Measurements from ENCODE around the gene ASF1A.

DNA sequence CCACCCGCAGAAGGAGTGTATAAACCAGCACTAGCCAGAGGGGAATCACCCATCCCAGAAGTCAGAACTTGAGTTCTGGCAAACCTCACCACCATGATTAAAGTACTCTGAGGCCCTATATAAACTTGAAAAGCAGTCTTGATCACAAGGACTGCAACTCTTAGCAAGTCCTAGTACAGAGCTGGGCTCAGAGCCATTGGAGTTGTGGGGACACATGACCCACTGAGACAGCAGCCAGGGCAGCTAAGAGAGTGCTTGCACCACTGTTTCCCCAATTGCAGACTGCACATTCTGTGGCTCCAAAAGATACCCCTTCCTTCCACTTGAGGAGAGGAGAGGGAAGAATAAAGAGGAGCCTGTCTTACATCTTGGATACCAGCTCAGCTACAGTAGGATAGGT, 45.7 kb downstream of the ASF1A start:
- TF ChIP-seq, protein P1, sequence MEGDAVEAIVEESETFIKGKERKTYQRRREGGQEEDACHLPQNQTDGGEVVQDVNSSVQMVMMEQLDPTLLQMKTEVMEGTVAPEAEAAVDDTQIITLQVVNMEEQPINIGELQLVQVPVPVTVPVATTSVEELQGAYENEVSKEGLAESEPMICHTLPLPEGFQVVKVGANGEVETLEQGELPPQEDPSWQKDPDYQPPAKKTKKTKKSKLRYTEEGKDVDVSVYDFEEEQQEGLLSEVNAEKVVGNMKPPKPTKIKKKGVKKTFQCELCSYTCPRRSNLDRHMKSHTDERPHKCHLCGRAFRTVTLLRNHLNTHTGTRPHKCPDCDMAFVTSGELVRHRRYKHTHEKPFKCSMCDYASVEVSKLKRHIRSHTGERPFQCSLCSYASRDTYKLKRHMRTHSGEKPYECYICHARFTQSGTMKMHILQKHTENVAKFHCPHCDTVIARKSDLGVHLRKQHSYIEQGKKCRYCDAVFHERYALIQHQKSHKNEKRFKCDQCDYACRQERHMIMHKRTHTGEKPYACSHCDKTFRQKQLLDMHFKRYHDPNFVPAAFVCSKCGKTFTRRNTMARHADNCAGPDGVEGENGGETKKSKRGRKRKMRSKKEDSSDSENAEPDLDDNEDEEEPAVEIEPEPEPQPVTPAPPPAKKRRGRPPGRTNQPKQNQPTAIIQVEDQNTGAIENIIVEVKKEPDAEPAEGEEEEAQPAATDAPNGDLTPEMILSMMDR (IDR thresholded peaks at IDR 0.05) = no peak
- no peak for TF ChIP-seq POLR2A (IDR thresholded peaks at IDR 0.05)

Data from Peyer's patch (tissue), 4 donors.